Rectal smooth muscle tissue (tissue), 1 donor: Measurements from ENCODE around the gene SIK3.
"Not testable (repeated sequence)": the region's sequence is repeated elsewhere in the genome, so short reads cannot be mapped to it uniquely, and the experiment has no call there.

Experiments
- H3K27ac ChIP-seq: one replicate; pipeline ENCODE4 v1.7.0; 2013; ENCODE audit warnings: low read depth, low read length, inconsistent platforms
- H3K27me3 ChIP-seq: one replicate; pipeline ENCODE4 v1.7.0; 2013; ENCODE audit warnings: low read length; ENCODE audit not compliant: control insufficient read depth, insufficient read depth
- H3K36me3 ChIP-seq: one replicate; pipeline ENCODE4 v1.7.0; 2013; ENCODE audit warnings: low read length; ENCODE audit not compliant: control insufficient read depth, insufficient read depth
- H3K4me1 ChIP-seq: one replicate; pipeline ENCODE4 v1.7.0; 2013; ENCODE audit warnings: low read length; ENCODE audit not compliant: control insufficient read depth, insufficient read depth
- H3K4me3 ChIP-seq: one replicate; pipeline ENCODE4 v1.7.0; 2013; ENCODE audit warnings: low read length
- H3K9ac ChIP-seq: one replicate; pipeline ENCODE4 v1.7.0; 2013; ENCODE audit warnings: low read length

Gene SIK3

GRCh38 chr11:117098269-117099232, at the start of gene SIK3:
TSS of gene SIK3 (minus strand) at chr11:117098428. CDS start at chr11:117098415, 13 bp downstream.
- no peaks in the 10 kb centered on the region for H3K27me3 ChIP-seq
- H3K9ac ChIP-seq, result peak within 1 kb of the TSS; percentile 76
- peak within 1 kb of the TSS; percentile 98 for H3K27ac ChIP-seq
- H3K36me3 ChIP-seq, result no peaks in the 10 kb centered on the region
- peaks cover 24% of the 10 kb centered on the region for H3K4me1 ChIP-seq
- H3K4me3 ChIP-seq, result peak within 1 kb of the TSS; percentile 86

GRCh38 chr11:117146521-117146920, 48.3 kb upstream of the SIK3 start:
- H3K27ac ChIP-seq, result no peak overlapping the region
- no peaks in the 10 kb centered on the region for H3K27me3 ChIP-seq
- peaks cover 8% of the 10 kb centered on the region for H3K4me1 ChIP-seq
- H3K36me3 ChIP-seq, result no peaks in the 10 kb centered on the region
- H3K9ac ChIP-seq, result no peak overlapping the region
- H3K4me3 ChIP-seq, result no peak overlapping the region

- Histone ChIP-seq H3K4me3 (peak overlapping the region; percentile 57), H3K9ac (no peak overlapping the region), H3K27me3 (no peaks in the 10 kb centered on the region), H3K27ac (peak overlapping the region; percentile 91), H3K36me3 (no peaks in the 10 kb centered on the region), H3K4me1 (peaks cover 8% of the 10 kb centered on the region)
Measured at GRCh38 chr11:117145393-117145761, 47.1 kb upstream of the SIK3 start.

- peak overlapping the region; percentile 57 for H3K4me3 ChIP-seq
- H3K27ac ChIP-seq, result peak overlapping the region; percentile 91
- H3K4me1 ChIP-seq, result peaks cover 8% of the 10 kb centered on the region
- peak overlapping the region; percentile 74 for H3K9ac ChIP-seq
- no peaks in the 10 kb centered on the region for H3K27me3 ChIP-seq
- H3K36me3 ChIP-seq, result no peaks in the 10 kb centered on the region
Measured at GRCh38 chr11:117144477-117145392, 46.5 kb upstream of the SIK3 start.

- Histone ChIP-seq H3K4me3 (peak within 1 kb of the TSS; percentile 57), H3K27me3 (no peaks in the 10 kb centered on the region), H3K9ac (peak within 1 kb of the TSS; percentile 74), H3K27ac (peak within 1 kb of the TSS; percentile 91), H3K4me1 (peaks cover 8% of the 10 kb centered on the region), H3K36me3 (no peaks in the 10 kb centered on the region)
Measured at GRCh38 chr11:117143871-117144476, 45.7 kb upstream of the SIK3 start, which contains the start of gene PAFAH1B2. TSS of gene PAFAH1B2 (plus strand) at chr11:117144287. CDS start at chr11:117152448, 8,161 bp downstream.

DNA sequence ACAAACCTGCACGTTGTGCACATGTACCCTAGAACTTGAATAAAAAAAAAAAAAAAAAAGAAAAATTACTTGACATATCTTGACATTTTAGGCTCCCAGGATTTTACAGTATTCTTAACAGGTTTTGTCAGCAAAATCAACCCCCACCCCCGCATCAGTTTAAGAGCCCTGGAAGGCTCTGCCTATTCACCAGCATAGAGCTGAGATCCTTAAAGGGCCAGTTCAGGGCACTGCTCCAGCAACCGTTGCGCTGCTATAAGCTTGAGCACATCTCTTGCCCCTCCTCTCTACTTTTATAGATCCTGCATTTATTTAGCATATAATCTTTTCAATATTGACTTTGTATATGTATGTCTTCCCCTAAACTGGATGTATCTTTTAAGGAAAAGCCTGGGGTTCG, 45.2 kb upstream of the SIK3 start:
- no peaks in the 10 kb centered on the region for H3K36me3 ChIP-seq
- no peaks in the 10 kb centered on the region for H3K27me3 ChIP-seq
- peak overlapping the region; percentile 57 for H3K4me3 ChIP-seq
- no peak overlapping the region for H3K9ac ChIP-seq
- H3K27ac ChIP-seq, result peak overlapping the region; percentile 91
- peaks cover 8% of the 10 kb centered on the region for H3K4me1 ChIP-seq

DNA sequence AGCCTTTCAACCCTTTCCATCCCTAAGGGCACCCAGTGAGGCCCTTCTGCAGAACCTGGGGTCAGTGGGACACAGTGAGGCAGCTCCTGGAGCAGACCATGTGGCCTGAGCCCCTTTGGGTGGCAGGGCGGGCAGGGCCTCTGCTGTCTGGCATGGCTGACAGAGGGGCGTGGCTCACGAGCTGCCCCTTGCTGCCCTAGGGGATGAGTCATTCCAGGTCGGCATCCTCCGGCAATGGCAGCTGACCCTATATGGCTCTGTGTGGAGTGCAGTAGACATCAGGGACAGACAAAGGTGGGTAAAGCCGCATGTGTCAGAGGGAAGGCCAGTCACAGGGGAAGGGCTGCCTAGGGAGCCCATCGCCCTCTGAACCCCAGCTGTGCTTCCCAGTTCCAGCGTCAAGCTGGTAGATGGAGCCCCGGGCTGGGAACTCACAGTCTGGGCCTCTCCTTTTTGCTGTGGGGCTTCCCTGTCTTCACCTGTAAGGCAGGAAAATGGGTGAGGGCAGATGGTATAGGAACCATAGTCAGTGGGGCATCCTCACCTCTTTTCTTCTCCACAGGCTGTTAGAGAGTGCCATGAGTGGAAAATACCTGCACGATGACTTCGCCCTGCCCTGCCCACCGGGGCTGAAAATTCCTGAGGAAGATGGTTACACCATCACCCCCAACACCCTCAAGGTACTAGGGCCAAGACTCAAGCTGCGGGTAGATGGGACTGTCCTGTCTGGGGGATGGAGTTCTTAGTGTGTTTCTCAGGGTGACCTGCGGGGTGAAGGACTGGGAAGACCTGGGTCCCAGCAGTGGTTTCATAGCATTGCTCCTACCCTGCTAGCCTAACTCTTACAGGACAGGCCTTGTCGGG, 39.2 kb upstream of the SIK3 start:
- not testable (repeated sequence) for H3K9ac ChIP-seq, H3K27ac ChIP-seq

DNA sequence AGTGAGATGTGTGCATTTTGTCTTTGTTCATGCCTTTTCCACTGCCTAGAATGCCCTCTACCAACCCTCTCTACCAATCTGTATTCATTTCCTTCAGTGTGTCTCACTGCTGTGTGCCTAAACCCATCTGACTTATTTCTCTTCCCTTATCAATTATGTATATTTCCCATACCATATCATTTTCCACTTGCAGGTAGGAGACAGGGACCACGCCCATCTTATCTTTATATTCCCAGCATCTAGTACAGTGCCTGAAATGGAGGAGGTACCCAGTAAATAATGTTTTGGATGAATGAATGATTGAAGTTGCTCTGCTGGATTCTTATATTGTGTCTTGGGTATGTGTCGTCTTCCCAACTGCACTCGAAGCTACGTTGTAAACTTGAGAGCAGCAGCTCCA, 36.8 kb upstream of the SIK3 start:
- H3K9ac ChIP-seq, result not testable (repeated sequence)

More for the DNA sequence above, 39.2 kb upstream of the SIK3 start:
- not testable (repeated sequence) for H3K4me3 ChIP-seq, H3K27me3 ChIP-seq, H3K4me1 ChIP-seq, H3K36me3 ChIP-seq

GRCh38 chr11:117134431-117134830, 36.2 kb upstream of the SIK3 start:
- H3K4me3 ChIP-seq, result no peak overlapping the region
- no peak overlapping the region for H3K27ac ChIP-seq
- H3K4me1 ChIP-seq, result no peaks in the 10 kb centered on the region
- H3K36me3 ChIP-seq, result no peaks in the 10 kb centered on the region
- no peak overlapping the region for H3K9ac ChIP-seq
- no peaks in the 10 kb centered on the region for H3K27me3 ChIP-seq

More for the DNA sequence above, 36.8 kb upstream of the SIK3 start:
- not testable (repeated sequence) for H3K4me3 ChIP-seq, H3K36me3 ChIP-seq, H3K27me3 ChIP-seq, H3K27ac ChIP-seq, H3K4me1 ChIP-seq

DNA sequence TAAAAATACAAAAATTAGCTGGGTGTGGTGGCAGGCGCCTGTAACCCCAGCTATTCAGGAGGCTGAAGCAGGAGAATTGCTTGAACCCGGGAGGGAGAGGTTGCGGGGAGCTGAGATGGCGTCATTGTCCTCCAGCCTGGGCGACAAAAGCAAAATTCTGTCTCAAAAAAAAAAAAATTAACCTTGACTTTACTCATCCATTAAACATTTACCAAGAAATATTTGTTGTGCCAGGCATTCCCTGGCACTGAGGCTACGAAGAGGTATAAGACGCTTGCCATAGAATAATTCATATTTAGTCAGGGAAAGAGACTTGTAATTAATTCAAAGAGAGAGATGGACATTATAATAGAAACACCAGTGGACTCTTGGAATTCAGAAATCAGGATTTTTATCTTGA, 32.7 kb upstream of the SIK3 start:
- Histone ChIP-seq H3K9ac (no peak overlapping the region), H3K4me1 (no peaks in the 10 kb centered on the region), H3K36me3 (no peaks in the 10 kb centered on the region), H3K27ac (no peak overlapping the region), H3K27me3 (no peaks in the 10 kb centered on the region), H3K4me3 (no peak overlapping the region)

- H3K4me1 ChIP-seq, H3K27me3 ChIP-seq, H3K36me3 ChIP-seq, H3K9ac ChIP-seq, H3K27ac ChIP-seq, H3K4me3 ChIP-seq: not testable (repeated sequence)
Measured at GRCh38 chr11:117130396-117130795, 32.2 kb upstream of the SIK3 start.
